GM12878 (cell line): ENCODE measurements around the gene ERO1B. TPM values are rescaled to one million over a fixed set of nuclear protein-coding genes. Genes with fewer than 3 reads are reported as not detected.
"Not testable (repeated sequence)": the region's sequence is repeated elsewhere in the genome, so short reads cannot be mapped to it uniquely, and the experiment has no call there.

Source experiments
- ATAC-seq: fragments of 200-7000 bp; cut with Tn5 transposase; 3 replicates; pipeline ENCODE4 v1.9.1; 2020; ENCODE audit warnings: mild to moderate bottlenecking, moderate library complexity
- BruUV-seq: library from RNA; stranded (reverse); fragments of 400-500 nt; replicated peaks from 2 replicates; lab custom pipeline; 2021; lab: Mats Ljungman, UMichigan
- CTCF ChIA-PET: fragments of 300-600 bp; sonication (Branson Sonifier 250); formaldehyde crosslinking; extraction: SDS; loops from one replicate; lab custom pipeline; 2021; ENCODE audit warnings: inconsistent platforms; lab: Yijun Ruan, JAX
- POLR2A ChIA-PET: fragments of 350-600 bp; formaldehyde crosslinking; extraction: SDS; loops from one replicate; lab custom pipeline; 2021; ENCODE audit warnings: inconsistent platforms; lab: Charles Lee
- RAD21 ChIA-PET: fragments of 300-600 bp; sonication (Branson Sonifier 250); formaldehyde crosslinking; loops from one replicate; lab custom pipeline; 2023; ENCODE audit warnings: antibody characterized with exemption; ENCODE audit not compliant: unreplicated experiment; lab: Charles Lee
- SMC1A ChIA-PET: fragments of 300-600 bp; sonication (Branson Sonifier 250); formaldehyde crosslinking; loops from one replicate; lab custom pipeline; 2023; ENCODE audit not compliant: unreplicated experiment, uncharacterized antibody; lab: Charles Lee
- DNase-seq: peaks from one replicate; pipeline ENCODE4 v3.0.0-alpha.2; 2011; ENCODE audit warnings: low read depth, low spot score
- FAIRE-seq: peaks from 3 replicates; lab custom pipeline; 2011; peaks lifted over from hg19 to GRCh38; lab: Jason Lieb, UNC
- H2AFZ ChIP-seq: 2 replicates; pipeline ENCODE4 v1.6.0; 2011; ENCODE audit warnings: low read depth, low read length, control low read depth; ENCODE audit not compliant: control insufficient read depth
- H3K27ac ChIP-seq: 2 replicates; pipeline ENCODE4 v1.5.1; 2011; ENCODE audit warnings: control low read depth; ENCODE audit not compliant: control insufficient read depth, insufficient read depth
- H3K27me3 ChIP-seq, 2 experiments: replicated peaks in 1 of 2; 2 replicates each; pipeline versions ENCODE4 v1.6.0 to v1.6.1; 2011; ENCODE audit warnings: low read length in 1 of 2; ENCODE audit not compliant: control insufficient read depth in 2 of 2, insufficient read depth in 2 of 2
- H3K36me3 ChIP-seq, 2 experiments: 2 replicates each; pipeline ENCODE4 v1.5.1; 2011; ENCODE audit warnings: low read length in 1 of 2; ENCODE audit not compliant: control insufficient read depth in 2 of 2, insufficient read depth in 2 of 2
- H3K4me1 ChIP-seq: 2 replicates; pipeline ENCODE4 v1.6.1; 2011; ENCODE audit warnings: mild to moderate bottlenecking, low read length, moderate library complexity, mixed read lengths; ENCODE audit not compliant: control insufficient read depth, insufficient read depth
- H3K4me2 ChIP-seq: 2 replicates; pipeline ENCODE4 v1.6.0; 2011; ENCODE audit warnings: control low read depth; ENCODE audit not compliant: control insufficient read depth, insufficient read depth
- H3K4me3 ChIP-seq: fragments of 200-600 bp; sonication (generic); 2 replicates; pipeline ENCODE4 v1.5.1; 2016
- H3K79me2 ChIP-seq: 2 replicates; pipeline ENCODE4 v1.6.0; 2011; ENCODE audit warnings: low read length; ENCODE audit not compliant: control insufficient read depth, insufficient read depth
- H3K9ac ChIP-seq: 2 replicates; pipeline ENCODE4 v1.8.0; 2011; ENCODE audit warnings: low read length, control low read depth, mixed read lengths; ENCODE audit not compliant: control insufficient read depth, insufficient read depth
- H3K9me3 ChIP-seq: replicated peaks from 3 replicates; pipeline ENCODE4 v1.5.1; 2011; ENCODE audit warnings: mild to moderate bottlenecking, low read length; ENCODE audit not compliant: control insufficient read depth, insufficient read depth
- H4K20me1 ChIP-seq: 2 replicates; pipeline ENCODE4 v1.6.0; 2011; ENCODE audit not compliant: control insufficient read depth, insufficient read depth
- CEBPZ ChIP-seq: fragments of 150-350 bp; IDR thresholded peaks from 2 replicates; pipeline ENCODE4 v1.6.1; 2016; ENCODE audit warnings: low read depth, low read length
- GATAD2B ChIP-seq: fragments of 450-650 bp; conservative IDR thresholded peaks from 2 replicates; pipeline ENCODE4 v1.6.1; 2017; ENCODE audit warnings: low read depth, mild to moderate bottlenecking, moderate library complexity
- RCOR1 ChIP-seq: conservative IDR thresholded peaks from 2 replicates; pipeline ENCODE4 v1.6.1; 2012; ENCODE audit warnings: low read depth, low read length, improper control_type of control experiment
- WGBS: methylation state at CpG from one replicate; pipeline ENCODE4 v1.1.6; 2016; ENCODE audit warnings: low lambda C conversion rate; ENCODE audit not compliant: insufficient replicate concordance, insufficient coverage; ENCODE audit errors: missing lambda C conversion rate; 5-methylcytosine and 5-hydroxymethylcytosine counted together
- in situ Hi-C: fragments of 300-500 bp; cut with MboI; formaldehyde crosslinking; loops from 9 replicates; pipeline ENCODE4 v1.14.3; 2018; ENCODE audit warnings: mixed read lengths
- intact Hi-C: fragments of 100-400 bp; cut with micrococcal nuclease; formaldehyde crosslinking; loops from one replicate; pipeline ENCODE4 v1.14.2; 2022; ENCODE audit not compliant: unreplicated experiment
- polyA plus RNA-seq, 11 experiments: library from polyadenylated mRNA; depleted of rRNA in 4 of 11; unstranded in 6 of 11; stranded (reverse) in 5 of 11; fragments of >200 nt; fragmentation: Nextera tagmentation in 4 of 11; fragmentation: Illumina TruSeq in 1 of 11; extraction: Ambion mirVana in 4 of 11; extraction: Trizol in 1 of 11; gene quantifications; 1 replicate in 1 of 11; 2 replicates in 10 of 11; pipeline versions ENCODE4 v1.2.1 to v1.2.3, GENCODE V29; 2011 to 2016; ENCODE audit warnings: inconsistent platforms in 2 of 11, missing spikeins in 2 of 11, low read depth in 1 of 11
- total RNA-seq, 4 experiments: library from RNA; depleted of rRNA in 3 of 4; stranded (reverse); fragments of >200 nt in 3 of 4; fragmentation: Illumina TruSeq in 1 of 4; extraction: Trizol in 1 of 4; gene quantifications; 2 replicates each; pipeline versions ENCODE4 v1.2.1 to v1.2.3, GENCODE V29; 2013 to 2021

The ERO1B gene
- total and polyA plus RNA-seq, 10 of the 15 experiments (the other 5 are each of a cell fraction or from before 2014, with no cell fraction given), result 9.0 to 30.9 (median 23.0) TPM

DNA sequence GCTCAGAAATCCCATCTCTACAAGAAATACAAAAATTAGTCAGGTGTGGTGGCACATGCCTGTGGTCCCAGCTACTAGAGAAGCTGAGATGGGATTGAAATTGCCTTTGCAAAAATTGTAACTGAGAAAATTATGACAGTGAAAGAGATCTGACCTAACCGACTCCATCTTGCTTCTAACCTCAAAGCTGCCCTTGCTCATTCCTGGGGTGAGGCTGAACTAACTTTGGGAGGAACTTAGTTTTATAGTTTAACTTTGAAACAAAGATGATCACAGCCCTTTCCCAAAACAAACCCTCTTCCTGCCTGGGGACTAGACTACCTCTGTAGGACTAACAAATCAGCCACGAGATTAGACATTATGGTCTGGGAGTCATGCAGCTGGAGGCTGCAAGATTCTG, 33.8 kb upstream of the ERO1B start:
- Histone ChIP-seq H3K27me3 (no peaks in the 10 kb centered on the region), H4K20me1 (no peaks in the 10 kb centered on the region), H3K36me3 (no peaks in the 10 kb centered on the region), H3K79me2 (no peaks in the 10 kb centered on the region)
- ChIA-PET POLR2A (no interaction called here), RAD21 (no interaction called here)
- intact Hi-C loops, result no loop called here
- 15% methylated on average over 2 of the region's 2 CpGs for WGBS
- no peak for DNase-seq
- TF ChIP-seq RCOR1, result no peak
- TF ChIP-seq CEBPZ, result no peak
- TF ChIP-seq, all 136 proteins: peak for 0
- Histone ChIP-seq H3K27ac (no peak overlapping the region), H2AFZ (no peak overlapping the region), H3K4me1 (no peaks in the 10 kb centered on the region), H3K4me2 (no peak overlapping the region), H3K4me3 (no peak overlapping the region), H3K9ac (no peak overlapping the region), H3K9me3 (no peaks in the 10 kb centered on the region; the same call in 1 of the 3 replicates)
- BruUV-seq, result no TSS peak
- CTCF ChIA-PET, result interaction anchor here (1.3 kb wide), 1 partner anchor 9 kb away, joined by 3 read pairs; no protein-coding TSS in a partner anchor
- FAIRE-seq, result no peak
- SMC1A ChIA-PET, result interaction anchor here (1.1 to 1.6 kb wide), 2 partner anchors 22 to 79 kb away, joined by 3 to 5 read pairs; partner anchors contain the start of gene EDARADD
- no peak for ATAC-seq
- in situ Hi-C loops, result no loop called here

DNA sequence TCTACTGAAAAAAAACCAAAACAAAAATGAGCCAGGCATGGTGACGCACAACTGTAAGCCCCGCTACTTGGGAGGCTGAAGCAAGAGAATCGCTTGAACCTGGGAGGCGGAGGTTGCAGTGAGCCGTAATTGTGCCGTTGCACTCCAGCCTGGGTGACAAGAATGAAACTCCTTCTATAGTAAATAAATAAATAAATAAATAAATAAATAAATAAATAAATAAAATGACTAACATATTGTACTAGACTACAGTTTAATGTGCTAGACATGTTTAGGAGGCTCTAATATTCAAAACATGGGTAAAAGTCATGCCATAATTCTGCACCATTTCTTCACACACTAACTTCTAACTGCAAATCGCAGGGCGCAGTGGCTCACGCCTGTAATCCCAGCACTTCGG, 33.3 kb upstream of the ERO1B start:
- H3K4me2 ChIP-seq, result no peak overlapping the region
- FAIRE-seq (no peak), ATAC-seq (no peak), DNase-seq (no peak)
- intact Hi-C loops (no loop called here), in situ Hi-C loops (no loop called here)
- H2AFZ ChIP-seq, result no peak overlapping the region
- H3K27ac ChIP-seq, result no peak overlapping the region
- no peaks in the 10 kb centered on the region for H3K27me3 ChIP-seq
- H3K4me3 ChIP-seq, result no peak overlapping the region
- no peak overlapping the region for H3K9ac ChIP-seq
- no peaks in the 10 kb centered on the region for H3K79me2 ChIP-seq
- no peaks in the 10 kb centered on the region; the same call in 2 of the 3 replicates for H3K9me3 ChIP-seq
- no peaks in the 10 kb centered on the region for H3K4me1 ChIP-seq
- no TSS peak for BruUV-seq
- POLR2A ChIA-PET, result no interaction called here
- RAD21 ChIA-PET, result no interaction called here
- no peaks in the 10 kb centered on the region for H3K36me3 ChIP-seq
- WGBS, result 92% methylated on average over 10 of the region's 10 CpGs
- H4K20me1 ChIP-seq, result no peaks in the 10 kb centered on the region
- CTCF ChIA-PET, result interaction anchor here (1.3 kb wide), 1 partner anchor 8 kb away, joined by 3 read pairs; no protein-coding TSS in a partner anchor
- SMC1A ChIA-PET, result no interaction called here
- no peak for TF ChIP-seq GATAD2B

DNA sequence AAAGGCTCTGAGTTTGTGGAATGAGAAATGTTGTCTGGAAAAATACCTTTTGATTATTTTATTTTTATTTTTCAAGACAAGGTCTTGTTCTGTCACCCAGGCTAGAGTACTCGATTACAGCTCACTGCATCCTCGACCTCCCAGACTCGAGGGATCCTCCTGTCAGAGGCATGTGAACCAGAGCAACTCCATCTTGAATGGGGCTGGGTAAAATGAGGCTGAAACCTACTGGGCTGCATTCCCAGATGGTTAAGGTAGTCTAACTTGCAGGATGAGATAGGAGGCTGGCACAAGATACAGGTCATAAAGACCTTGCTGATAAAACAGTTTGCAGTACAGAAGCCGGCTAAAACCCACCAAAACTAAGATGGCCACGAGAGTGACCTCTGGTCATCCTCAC, 32.3 kb upstream of the ERO1B start:
- H3K27me3 ChIP-seq, H3K27ac ChIP-seq, ATAC-seq, H2AFZ ChIP-seq, in situ Hi-C loops, FAIRE-seq, H3K4me1 ChIP-seq, H3K9ac ChIP-seq, BruUV-seq, H4K20me1 ChIP-seq, H3K79me2 ChIP-seq, CTCF ChIA-PET, H3K36me3 ChIP-seq, H3K4me2 ChIP-seq, H3K4me3 ChIP-seq, DNase-seq, intact Hi-C loops, POLR2A ChIA-PET, H3K9me3 ChIP-seq, RAD21 ChIA-PET: not testable (repeated sequence)
- SMC1A ChIA-PET, result interaction anchor here (0.8 to 1.3 kb wide), 2 partner anchors 14 to 30 kb away, joined by 4 to 5 read pairs; no protein-coding TSS in a partner anchor
- WGBS, result 45% methylated on average over 5 of the region's 5 CpGs
